ENCODE data around the gene MIOS.
"Not testable (repeated sequence)": the region's sequence is repeated elsewhere in the genome, so short reads cannot be mapped to it uniquely, and the experiment has no call there.

The MIOS gene

DNA sequence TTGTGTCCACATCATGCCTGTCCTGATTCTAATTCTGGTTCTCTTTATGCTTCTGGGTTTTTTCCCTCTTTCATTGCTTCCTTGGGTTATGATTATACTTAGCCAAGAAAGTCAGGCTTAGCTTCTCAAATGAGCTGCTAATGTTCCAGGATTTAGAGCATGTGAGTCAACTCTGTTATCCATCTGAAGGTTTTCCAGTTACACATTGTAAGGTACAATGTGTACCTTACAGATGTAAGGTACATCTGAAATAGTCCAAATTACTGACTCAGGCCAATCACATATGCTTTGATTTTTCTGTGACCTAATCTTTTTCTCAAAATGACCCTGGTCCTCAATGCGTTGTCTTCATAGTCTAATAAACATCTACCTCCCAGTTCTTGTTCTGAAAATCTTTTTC lies 13.3 kb upstream of the MIOS start:
- in situ Hi-C loops (cut with HindIII; ENCODE audit: low sequenced_read_pairs): loop anchor here (5.0 kb wide), 1 partner anchor 131 kb away; no protein-coding TSS in a partner anchor

- in situ Hi-C loops (cut with HindIII; ENCODE audit: low sequenced_read_pairs): loop anchor here (5.0 kb wide), 1 partner anchor 132 kb away; no protein-coding TSS in a partner anchor
Observed at GRCh38 chr7:7554021-7554432, 12.7 kb upstream of the MIOS start.

DNA sequence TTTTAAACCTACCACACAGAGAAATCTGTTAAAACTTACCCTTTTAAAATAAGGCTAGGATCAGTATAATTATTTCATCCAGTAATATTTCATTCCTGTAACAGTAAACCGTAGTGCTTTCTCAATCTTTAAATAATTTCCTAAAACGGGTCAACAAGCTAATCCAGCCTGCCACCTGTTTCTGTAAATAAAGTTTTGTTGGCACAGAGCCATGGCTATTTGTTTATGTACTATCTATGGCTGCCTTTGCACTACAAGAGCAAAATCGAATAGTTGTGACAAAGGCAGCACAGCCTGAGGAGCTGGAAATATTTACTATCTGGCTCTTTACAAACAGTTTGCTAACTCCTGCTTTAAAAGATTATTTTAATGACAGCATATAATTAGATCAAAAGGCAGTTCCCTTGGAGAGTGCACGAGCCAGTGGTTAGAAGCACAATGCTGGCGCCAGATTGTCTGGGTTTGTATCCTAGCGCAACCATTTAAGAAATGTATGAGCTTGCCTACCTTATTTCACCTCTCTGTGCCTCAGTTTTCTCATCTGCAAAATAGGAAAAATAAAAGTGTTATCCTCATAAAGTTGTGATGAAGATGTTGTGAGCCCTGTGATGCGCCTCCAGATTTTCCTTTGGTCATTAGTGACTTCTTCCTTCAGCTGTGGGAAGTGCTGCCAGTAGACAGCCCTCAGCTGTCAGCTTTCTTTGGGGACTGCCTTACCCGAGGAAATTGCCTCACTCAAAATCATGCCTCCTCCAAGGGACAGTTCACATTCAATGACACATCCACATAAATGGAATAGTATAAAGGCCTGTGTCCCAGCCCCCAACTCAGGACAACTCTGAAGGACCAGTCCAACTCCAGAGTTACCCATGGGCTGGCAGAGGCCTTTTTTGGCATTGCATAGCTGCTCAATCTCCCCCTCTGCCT lies 11.8 kb upstream of the MIOS start:
- in situ Hi-C loops (cut with HindIII; ENCODE audit: low sequenced_read_pairs): loop anchor here (5.0 kb wide), 1 partner anchor 133 kb away; no protein-coding TSS in a partner anchor

- in situ Hi-C loops (cut with HindIII; ENCODE audit: low sequenced_read_pairs): no loop called here
Observed at GRCh38 chr7:7556852-7557251, 9.8 kb upstream of the MIOS start.

- in situ Hi-C loops (cut with HindIII; ENCODE audit: low sequenced_read_pairs): no loop called here
Observed at GRCh38 chr7:7557252-7557651, 9.4 kb upstream of the MIOS start.

DNA sequence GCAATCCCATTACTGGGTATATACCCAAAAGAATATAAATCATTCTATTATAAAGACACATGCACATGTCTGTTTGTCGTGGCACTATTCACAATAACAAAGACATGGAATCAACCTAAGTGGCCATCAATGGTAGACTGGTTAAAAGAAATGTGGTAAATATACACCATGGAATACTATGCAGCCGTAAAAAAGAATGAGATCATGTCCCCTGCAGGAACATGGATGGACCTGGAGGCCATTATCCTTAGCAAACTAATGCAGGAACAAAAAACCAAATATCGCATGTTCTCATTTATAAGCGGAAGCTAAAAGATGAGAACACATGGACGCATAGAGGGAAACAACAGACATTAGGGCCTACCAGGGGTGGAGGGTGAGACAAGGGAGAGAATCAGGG lies 5.1 kb upstream of the MIOS start:
- in situ Hi-C loops (cut with HindIII; ENCODE audit: low sequenced_read_pairs): not testable (repeated sequence)

DNA sequence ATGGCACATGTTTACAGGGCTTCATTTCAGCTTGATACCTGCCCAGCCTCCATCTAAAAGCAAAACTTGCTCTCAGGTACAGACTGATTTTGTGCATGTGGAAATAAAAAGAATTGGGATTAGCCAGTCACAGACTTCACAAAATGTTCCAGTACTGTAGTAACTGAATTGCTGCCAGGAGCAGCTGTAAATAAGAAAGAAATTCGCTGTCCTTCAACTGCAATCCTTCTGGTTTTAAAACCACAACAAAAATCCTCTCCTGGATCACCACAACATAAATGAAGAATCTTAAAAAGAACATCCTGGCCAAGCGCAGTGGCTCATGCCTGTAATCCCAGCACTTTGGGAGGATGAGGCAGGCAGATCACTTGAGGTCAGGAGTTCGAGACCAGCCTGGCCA lies 3.9 kb upstream of the MIOS start:
- in situ Hi-C loops (cut with HindIII; ENCODE audit: low sequenced_read_pairs): no loop called here

- in situ Hi-C loops (cut with HindIII; ENCODE audit: low sequenced_read_pairs): no loop called here
Observed at GRCh38 chr7:7563269-7563668, 3.4 kb upstream of the MIOS start.

DNA sequence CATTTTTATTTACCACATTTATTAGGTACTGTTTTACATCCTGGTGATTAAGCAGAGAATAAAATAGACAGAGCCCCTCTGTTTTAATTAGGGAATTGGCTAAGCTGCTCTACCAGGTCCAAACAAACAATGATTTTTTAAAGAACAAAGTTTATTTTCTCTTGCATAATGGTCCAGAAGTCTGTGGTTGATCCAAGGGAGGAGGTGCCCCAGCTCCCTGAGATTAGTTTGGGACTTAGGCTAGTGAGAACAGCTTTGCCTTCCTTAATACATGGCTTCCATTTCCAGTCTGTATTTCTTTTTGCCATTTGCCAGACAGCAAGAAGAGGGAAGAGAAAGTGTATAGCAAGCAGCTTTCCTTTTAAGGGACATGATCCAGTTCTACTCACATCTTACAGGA lies 2.9 kb upstream of the MIOS start:
- in situ Hi-C loops (cut with HindIII; ENCODE audit: low sequenced_read_pairs): no loop called here

- in situ Hi-C loops (cut with HindIII; ENCODE audit: low sequenced_read_pairs): no loop called here
Observed at GRCh38 chr7:7564323-7564780, 2.3 kb upstream of the MIOS start.

DNA sequence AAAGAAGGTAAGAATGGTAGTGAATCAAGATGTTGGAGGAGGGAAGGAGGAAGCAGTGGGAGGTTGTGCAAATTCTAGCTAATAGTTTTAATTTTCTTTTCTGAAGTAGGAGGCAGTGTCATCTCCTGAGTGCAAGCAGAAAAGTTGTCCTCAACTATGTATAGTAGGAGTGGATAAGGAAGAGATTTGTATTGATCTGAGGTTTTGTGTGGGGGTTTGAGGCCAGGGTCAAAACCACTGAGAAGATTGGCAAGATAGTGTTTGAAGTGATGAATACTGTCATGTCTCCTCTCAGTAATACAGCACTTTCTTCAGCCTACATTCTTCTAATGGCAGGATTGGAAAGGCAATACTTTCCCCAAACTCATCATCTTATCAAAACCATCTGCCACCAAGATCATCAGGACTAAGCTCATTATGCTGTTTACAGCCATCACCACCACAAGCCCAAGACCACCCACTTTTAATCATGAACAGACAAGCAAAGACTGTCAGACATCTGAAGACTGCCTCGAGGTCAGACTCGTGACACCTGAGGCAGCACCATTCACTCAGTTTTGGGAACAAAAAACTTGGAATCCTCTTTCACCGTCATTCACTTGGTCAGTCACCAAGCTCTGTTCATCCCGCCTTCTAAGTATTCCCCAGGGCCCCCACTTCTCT lies 1.5 kb upstream of the MIOS start:
- in situ Hi-C loops (cut with HindIII; ENCODE audit: low sequenced_read_pairs): no loop called here

GRCh38 chr7:7565746-7566650 lies 686 bp upstream of the MIOS start:
- in situ Hi-C loops (cut with HindIII; ENCODE audit: low sequenced_read_pairs): no loop called here

GRCh38 chr7:7567898-7568531 lies 1.3 kb downstream of the MIOS start:
- in situ Hi-C loops (cut with HindIII; ENCODE audit: low sequenced_read_pairs): no loop called here

DNA sequence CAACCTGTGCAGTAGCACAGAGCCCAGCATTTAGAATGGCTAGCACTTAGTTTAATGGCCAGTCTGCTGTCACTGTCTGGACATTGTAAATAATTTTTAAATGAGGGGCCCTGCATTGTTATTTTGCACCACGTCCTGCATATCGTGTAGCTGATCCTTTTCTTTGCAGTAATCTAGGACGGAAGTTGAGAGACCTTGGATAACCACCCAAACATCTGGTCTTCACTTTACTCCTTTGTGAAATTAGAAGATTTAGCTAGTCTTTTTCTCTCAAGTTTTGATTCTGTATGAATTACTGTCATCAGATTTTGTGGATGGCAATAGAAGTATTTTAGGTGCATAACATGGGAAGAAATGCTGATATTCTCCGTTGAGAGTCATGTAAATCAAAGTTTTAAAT lies 1.9 kb downstream of the MIOS start:
- in situ Hi-C loops (cut with HindIII; ENCODE audit: low sequenced_read_pairs): no loop called here

- in situ Hi-C loops (cut with HindIII; ENCODE audit: low sequenced_read_pairs): no loop called here
Observed at GRCh38 chr7:7569081-7569527, 2.4 kb downstream of the MIOS start.

- in situ Hi-C loops (cut with HindIII; ENCODE audit: low sequenced_read_pairs): no loop called here
Observed at GRCh38 chr7:7569615-7570014, 2.9 kb downstream of the MIOS start.

- in situ Hi-C loops (cut with HindIII; ENCODE audit: low sequenced_read_pairs): no loop called here
Observed at GRCh38 chr7:7570584-7570983, 3.9 kb downstream of the MIOS start.

DNA sequence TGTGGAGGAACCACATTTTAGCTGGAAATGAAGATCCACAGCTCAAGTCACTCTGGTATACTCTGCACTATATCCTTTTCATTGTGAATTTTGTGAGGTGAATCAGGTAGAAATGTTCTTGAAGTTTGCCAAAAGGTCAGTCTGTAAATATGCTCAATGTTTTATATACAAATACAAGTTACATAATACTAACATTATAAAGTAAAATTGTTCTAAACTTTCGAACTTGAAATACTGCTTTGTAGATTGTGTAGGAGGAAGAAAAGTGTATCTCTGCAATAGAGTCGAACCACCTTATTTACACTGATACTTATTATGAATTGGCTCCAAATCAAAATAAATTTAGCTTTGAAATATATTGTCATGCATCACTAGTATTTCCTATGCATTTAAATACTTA lies 7.0 kb downstream of the MIOS start:
- in situ Hi-C loops (cut with HindIII; ENCODE audit: low sequenced_read_pairs): no loop called here

DNA sequence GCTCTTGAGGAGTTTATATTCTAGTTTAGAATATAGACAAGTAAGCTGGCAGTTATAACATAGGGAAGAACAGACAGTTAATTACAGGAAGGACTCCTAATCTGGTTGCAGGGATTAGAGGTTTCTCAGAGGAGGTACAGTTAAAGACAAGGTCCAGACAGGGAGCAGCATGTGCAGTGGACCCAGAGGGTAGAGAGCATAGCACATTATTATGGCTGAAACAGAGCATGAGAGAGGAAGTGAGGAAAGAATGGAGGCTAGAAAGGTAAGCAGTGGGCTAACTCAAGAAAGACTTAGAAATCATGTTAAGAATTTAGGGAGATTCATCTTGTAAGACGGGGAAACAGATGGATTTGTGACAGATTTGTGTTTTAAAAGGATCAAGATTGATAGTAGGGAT lies 9.7 kb downstream of the MIOS start:
- in situ Hi-C loops (cut with HindIII; ENCODE audit: low sequenced_read_pairs): no loop called here

DNA sequence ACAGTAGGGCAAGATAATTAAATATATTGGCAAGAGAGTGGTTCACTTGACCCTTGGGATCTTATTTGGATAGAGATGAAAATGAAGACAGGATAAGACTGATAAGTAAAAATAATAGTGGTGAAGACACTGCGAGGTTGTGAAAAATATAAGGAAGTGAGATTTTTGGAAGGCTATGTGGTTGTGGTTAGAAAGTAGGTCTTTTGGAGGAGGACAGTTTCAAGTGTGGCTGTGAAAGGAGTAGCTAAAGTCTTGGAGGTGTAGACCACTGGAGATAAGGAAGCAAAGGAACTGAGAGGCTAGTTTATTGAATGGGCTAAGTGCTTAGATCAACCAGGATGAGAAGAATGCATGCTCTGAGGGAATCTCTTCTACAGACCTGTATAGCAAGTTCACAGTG lies 11.2 kb downstream of the MIOS start:
- in situ Hi-C loops (cut with HindIII; ENCODE audit: low sequenced_read_pairs): no loop called here

All from endothelial cell of hepatic sinusoid (primary cell).